SU-DHL-6 (cell line): Measurements from ENCODE around the gene CEP43.
"Not testable (repeated sequence)": the region's sequence is repeated elsewhere in the genome, so short reads cannot be mapped to it uniquely, and the experiment has no call there.

Experiments used
- EZH2phosphoT487 ChIP-seq: fragments of 200-600 bp; sonication (generic), shearing (Covaris generic); conservative IDR thresholded peaks from 2 replicates; pipeline ENCODE4 v1.6.1; 2018; ENCODE audit warnings: mild to moderate bottlenecking, antibody characterized with exemption, low read length, moderate library complexity, mixed read lengths
- TF ChIP-seq, protein P1 (sequence below): fragments of 200-600 bp; sonication (generic); IDR thresholded peaks from one replicate; pipeline ENCODE4 v1.5.1; 2017; ENCODE audit warnings: antibody characterized with exemption, mild to moderate bottlenecking, low read length, moderate library complexity; ENCODE audit not compliant: insufficient read depth, poor library complexity, severe bottlenecking

GRCh38 chr6:166950892-166951669 is 48.1 kb upstream of the CEP43 start:
- TF ChIP-seq EZH2phosphoT487 = not testable (repeated sequence)
- TF ChIP-seq, protein P1, sequence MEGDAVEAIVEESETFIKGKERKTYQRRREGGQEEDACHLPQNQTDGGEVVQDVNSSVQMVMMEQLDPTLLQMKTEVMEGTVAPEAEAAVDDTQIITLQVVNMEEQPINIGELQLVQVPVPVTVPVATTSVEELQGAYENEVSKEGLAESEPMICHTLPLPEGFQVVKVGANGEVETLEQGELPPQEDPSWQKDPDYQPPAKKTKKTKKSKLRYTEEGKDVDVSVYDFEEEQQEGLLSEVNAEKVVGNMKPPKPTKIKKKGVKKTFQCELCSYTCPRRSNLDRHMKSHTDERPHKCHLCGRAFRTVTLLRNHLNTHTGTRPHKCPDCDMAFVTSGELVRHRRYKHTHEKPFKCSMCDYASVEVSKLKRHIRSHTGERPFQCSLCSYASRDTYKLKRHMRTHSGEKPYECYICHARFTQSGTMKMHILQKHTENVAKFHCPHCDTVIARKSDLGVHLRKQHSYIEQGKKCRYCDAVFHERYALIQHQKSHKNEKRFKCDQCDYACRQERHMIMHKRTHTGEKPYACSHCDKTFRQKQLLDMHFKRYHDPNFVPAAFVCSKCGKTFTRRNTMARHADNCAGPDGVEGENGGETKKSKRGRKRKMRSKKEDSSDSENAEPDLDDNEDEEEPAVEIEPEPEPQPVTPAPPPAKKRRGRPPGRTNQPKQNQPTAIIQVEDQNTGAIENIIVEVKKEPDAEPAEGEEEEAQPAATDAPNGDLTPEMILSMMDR = peak; percentile 48
